Activated naive CD4-positive, alpha-beta T cell treated with anti-CD3 and anti-CD28 coated beads, Interleukin-2, amount 50 U/mL, for 24 hours (primary cell): ENCODE data around the gene FAM171A1.
"Not testable (repeated sequence)": the region's sequence is repeated elsewhere in the genome, so short reads cannot be mapped to it uniquely, and the experiment has no call there.

ENCODE experiments used
- H3K27ac Mint-ChIP-seq: one replicate; pipeline ENCODE4 v1.8.0; 2021; ENCODE audit warnings: mild to moderate bottlenecking, mixed read lengths
- H3K27me3 Mint-ChIP-seq: one replicate; pipeline ENCODE4 v1.8.0; 2021; ENCODE audit warnings: mixed read lengths
- H3K36me3 Mint-ChIP-seq: one replicate; pipeline ENCODE4 v1.8.0; 2021; ENCODE audit warnings: mixed read lengths
- H3K4me1 Mint-ChIP-seq: one replicate; pipeline ENCODE4 v1.8.0; 2021; ENCODE audit warnings: mixed read lengths
- H3K4me3 Mint-ChIP-seq: one replicate; pipeline ENCODE4 v1.8.0; 2021; ENCODE audit warnings: mild to moderate bottlenecking, mixed read lengths
- H3K9me3 Mint-ChIP-seq: one replicate; pipeline ENCODE4 v1.8.0; 2021; ENCODE audit warnings: mixed read lengths

FAM171A1 gene

DNA sequence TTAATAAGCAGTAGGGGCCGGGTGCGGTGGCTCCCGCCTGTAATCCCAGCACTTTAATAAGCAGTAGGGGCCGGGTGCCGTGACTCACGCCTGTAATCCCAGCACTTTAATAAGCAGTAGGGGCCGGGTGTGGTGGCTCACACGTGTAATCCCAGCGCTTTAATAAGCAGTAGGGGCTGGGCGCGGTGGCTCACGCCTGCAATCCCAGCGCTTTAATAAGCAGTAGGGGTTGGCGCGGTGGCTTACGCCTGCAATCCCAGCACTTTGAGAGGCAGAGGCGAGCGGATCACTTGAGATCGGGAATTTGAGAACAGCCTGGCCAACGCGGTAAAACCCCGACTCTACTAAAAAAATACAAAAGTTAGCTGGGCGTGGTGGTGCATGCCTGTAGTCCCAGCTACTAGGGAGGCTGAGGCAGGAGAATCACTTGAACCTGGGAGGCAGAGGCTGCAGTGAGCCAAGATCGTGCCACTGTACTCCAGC, 33.6 kb downstream of the FAM171A1 start:
- not testable (repeated sequence) for H3K4me1 Mint-ChIP-seq, H3K27me3 Mint-ChIP-seq, H3K4me3 Mint-ChIP-seq, H3K9me3 Mint-ChIP-seq, H3K27ac Mint-ChIP-seq, H3K36me3 Mint-ChIP-seq

DNA sequence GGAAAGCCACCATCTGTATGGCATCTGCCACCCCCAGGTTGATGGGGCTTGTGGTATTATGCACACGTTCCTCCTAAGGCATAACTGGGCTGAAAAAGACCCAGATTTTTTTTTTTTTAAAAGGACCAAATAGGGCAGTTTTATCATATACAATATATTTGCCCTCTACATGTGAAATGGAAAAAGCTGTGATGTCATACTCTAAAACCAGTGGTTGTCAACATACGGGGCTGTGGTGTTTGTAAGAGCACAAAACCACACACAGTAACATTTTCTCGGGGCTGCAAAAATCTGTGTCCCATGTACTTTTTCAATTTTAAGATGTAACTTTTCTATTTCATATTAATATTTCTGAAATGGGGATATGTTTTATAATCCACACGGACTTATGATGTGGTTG, 34.9 kb downstream of the FAM171A1 start:
- H3K4me3 Mint-ChIP-seq = no peak overlapping the region
- H3K27me3 Mint-ChIP-seq = no peaks in the 10 kb centered on the region
- H3K36me3 Mint-ChIP-seq = no peaks in the 10 kb centered on the region
- H3K9me3 Mint-ChIP-seq = no peaks in the 10 kb centered on the region
- H3K27ac Mint-ChIP-seq = no peak overlapping the region
- no peaks in the 10 kb centered on the region for H3K4me1 Mint-ChIP-seq

DNA sequence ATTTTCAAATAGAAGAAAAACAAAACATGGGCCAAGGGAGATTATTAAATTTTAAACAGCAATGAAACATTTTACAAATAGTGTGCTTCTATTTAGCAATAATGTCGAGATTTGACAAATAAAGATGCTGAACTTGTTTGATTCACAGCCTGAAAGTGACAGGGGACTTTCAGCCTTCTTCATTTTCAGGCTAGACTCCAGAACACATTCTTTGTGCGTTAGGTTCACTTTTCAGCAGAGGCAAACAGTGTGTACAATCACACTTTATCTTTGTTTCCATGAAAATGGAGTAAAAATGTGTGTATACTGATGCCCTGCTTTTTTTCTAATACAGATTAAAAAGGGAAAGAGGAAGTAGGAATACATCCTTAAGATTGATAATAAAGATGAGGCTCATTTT, 35.6 kb downstream of the FAM171A1 start:
- no peaks in the 10 kb centered on the region for H3K9me3 Mint-ChIP-seq
- H3K4me3 Mint-ChIP-seq = no peak overlapping the region
- no peaks in the 10 kb centered on the region for H3K36me3 Mint-ChIP-seq
- H3K4me1 Mint-ChIP-seq = no peaks in the 10 kb centered on the region
- no peaks in the 10 kb centered on the region for H3K27me3 Mint-ChIP-seq
- H3K27ac Mint-ChIP-seq = no peak overlapping the region

DNA sequence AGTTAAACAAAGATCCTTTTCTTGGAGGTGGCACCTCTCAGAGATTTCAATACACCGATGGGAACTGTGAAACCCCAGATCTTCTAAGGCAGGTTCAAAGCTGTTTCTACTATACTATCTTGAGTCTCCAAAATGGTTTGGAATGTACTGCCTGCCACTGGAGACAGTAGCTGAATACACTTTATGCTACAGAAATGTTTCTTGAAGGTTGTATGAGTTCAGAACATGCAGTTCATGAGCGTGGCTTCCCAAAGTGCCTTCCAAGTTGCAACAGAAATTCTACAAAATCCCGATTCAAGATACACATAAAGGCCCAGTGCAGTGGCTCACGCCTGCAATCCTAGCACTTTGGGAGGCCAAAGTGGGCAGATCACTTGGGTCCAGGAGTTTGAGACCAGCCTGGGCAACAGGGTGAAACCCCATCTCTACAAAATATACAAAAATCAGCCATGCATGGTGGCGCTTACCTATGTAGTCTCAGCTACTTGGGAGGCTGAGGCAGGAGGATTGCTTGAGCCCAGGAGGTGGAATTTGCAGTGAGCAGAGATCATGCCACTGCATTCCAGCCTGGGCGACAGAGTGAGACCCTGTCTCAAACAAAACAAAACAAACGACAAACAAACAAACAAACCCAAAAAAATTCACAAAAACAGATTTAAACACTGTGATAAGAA, 36.3 kb downstream of the FAM171A1 start:
- Mint-ChIP-seq H3K36me3 (no peaks in the 10 kb centered on the region), H3K27me3 (no peaks in the 10 kb centered on the region), H3K27ac (no peak overlapping the region), H3K9me3 (no peaks in the 10 kb centered on the region), H3K4me3 (no peak overlapping the region), H3K4me1 (no peaks in the 10 kb centered on the region)

DNA sequence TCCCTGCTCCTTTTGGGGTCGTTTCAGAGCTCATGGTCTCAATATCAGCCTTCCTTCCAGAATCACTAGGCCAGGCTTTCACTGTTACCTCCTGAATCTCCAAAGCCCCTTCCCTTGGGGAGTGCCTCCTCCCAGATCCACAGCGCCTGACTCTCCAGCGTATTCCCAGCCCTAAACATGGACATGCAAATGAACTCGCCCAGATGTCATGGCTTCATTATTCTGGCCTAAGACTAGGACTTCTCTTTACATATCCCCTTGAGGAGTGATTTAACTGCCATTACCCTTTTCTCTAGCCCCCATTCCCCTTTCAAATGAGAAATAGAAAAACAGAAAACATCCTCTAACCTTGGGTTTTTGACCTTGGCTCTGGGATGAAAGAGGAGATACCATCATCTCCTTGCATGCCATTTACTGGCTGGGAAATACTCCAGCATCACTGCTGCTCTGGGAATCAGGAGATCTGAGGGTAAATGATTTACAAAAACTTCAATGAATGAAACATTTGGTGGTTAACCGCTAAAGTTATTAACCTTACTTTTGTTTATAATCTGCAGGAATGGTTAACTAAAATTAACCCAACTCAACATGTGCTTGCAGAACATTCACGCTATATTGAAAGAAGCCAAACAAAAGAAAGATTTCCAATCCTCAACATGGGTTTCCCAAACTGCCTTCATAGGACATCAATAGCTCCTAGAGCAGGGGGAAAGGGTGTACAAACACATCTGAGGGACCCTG, 37.0 kb downstream of the FAM171A1 start:
- H3K27ac Mint-ChIP-seq = no peak overlapping the region
- H3K36me3 Mint-ChIP-seq = no peaks in the 10 kb centered on the region
- H3K27me3 Mint-ChIP-seq = no peaks in the 10 kb centered on the region
- no peaks in the 10 kb centered on the region for H3K4me1 Mint-ChIP-seq
- H3K9me3 Mint-ChIP-seq = no peaks in the 10 kb centered on the region
- no peak overlapping the region for H3K4me3 Mint-ChIP-seq

DNA sequence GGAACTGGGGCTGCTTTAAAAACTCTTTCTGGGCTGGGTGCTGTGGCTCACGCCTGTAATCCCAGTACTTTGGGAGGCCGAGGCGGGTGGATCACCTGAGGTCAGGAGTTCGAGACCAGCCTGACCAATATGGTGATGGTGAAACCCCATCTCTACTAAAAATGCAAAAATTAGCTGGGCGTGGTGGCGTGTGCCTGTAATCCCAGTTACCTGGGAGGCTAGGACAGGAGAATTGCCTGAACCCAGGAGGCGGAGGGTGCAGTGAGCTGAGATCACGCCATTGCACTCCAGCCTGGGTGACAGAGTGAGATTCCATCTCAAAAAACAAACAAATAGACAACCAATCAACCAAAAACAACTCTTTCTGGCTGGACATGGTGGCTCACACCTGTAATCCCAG, 37.9 kb downstream of the FAM171A1 start:
- not testable (repeated sequence) for H3K36me3 Mint-ChIP-seq, H3K4me3 Mint-ChIP-seq, H3K27me3 Mint-ChIP-seq, H3K27ac Mint-ChIP-seq, H3K4me1 Mint-ChIP-seq, H3K9me3 Mint-ChIP-seq

DNA sequence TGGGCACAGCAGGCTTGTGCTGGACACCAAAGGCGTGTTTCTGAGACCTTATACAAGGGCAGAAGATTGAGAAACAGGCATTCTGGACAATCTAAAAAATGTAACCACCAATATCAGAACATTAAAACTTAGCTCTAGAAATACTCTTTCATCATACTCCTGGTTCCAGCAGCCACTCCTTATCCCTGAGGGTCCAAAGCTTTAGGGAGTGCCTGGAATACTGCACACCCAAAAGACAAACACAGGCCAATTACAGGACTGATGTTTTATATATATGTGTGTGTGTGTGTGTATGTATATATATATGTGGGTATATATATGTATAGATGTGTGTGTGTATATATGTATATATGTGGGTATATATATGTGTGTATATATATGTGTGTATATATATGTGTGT, 39.6 kb downstream of the FAM171A1 start:
- H3K27ac Mint-ChIP-seq = no peak overlapping the region
- H3K9me3 Mint-ChIP-seq = no peaks in the 10 kb centered on the region
- no peak overlapping the region for H3K4me3 Mint-ChIP-seq
- H3K27me3 Mint-ChIP-seq = no peaks in the 10 kb centered on the region
- no peaks in the 10 kb centered on the region for H3K4me1 Mint-ChIP-seq
- no peaks in the 10 kb centered on the region for H3K36me3 Mint-ChIP-seq

DNA sequence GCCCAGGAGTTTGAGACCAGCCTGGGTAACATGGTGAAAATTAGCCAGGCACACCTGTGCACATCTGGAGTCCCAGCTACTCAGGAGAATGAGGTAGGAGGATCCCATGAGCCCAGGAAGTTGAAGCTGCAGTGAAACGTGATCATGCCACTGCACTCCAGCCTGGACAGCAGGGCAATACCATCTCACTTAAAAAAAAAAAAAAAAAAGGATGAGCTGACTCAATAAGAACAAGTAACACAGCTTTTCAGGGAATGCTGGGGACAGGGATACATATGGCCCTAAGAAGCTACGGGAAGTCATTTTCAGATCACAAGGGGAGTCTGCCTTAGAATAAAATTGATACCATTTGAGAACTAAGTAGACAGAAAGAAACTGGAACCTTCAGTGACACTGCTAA, 41.7 kb downstream of the FAM171A1 start:
- H3K36me3 Mint-ChIP-seq = no peaks in the 10 kb centered on the region
- no peak overlapping the region for H3K27ac Mint-ChIP-seq
- H3K4me1 Mint-ChIP-seq = no peaks in the 10 kb centered on the region
- no peaks in the 10 kb centered on the region for H3K27me3 Mint-ChIP-seq
- H3K9me3 Mint-ChIP-seq = no peaks in the 10 kb centered on the region
- H3K4me3 Mint-ChIP-seq = no peak overlapping the region

DNA sequence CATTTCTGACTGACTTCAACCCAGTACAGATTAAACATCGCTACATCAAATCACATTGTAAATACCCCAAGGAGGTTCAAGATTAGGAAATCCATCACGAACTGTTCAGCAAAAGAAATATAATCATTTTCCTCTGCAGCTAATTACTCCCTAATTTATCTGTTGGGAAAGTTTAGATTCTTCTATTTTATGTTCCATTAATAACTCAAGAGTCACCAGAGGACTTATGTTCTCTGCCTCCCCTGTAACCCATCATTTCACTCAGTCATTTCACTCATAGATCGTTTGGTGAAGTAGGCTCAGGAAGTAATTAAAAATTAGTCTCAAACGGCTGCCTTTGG, 45.2 kb downstream of the FAM171A1 start:
- Mint-ChIP-seq H3K4me3 (no peak overlapping the region), H3K27ac (no peak overlapping the region), H3K36me3 (no peaks in the 10 kb centered on the region), H3K4me1 (no peaks in the 10 kb centered on the region), H3K27me3 (no peaks in the 10 kb centered on the region), H3K9me3 (no peaks in the 10 kb centered on the region)

DNA sequence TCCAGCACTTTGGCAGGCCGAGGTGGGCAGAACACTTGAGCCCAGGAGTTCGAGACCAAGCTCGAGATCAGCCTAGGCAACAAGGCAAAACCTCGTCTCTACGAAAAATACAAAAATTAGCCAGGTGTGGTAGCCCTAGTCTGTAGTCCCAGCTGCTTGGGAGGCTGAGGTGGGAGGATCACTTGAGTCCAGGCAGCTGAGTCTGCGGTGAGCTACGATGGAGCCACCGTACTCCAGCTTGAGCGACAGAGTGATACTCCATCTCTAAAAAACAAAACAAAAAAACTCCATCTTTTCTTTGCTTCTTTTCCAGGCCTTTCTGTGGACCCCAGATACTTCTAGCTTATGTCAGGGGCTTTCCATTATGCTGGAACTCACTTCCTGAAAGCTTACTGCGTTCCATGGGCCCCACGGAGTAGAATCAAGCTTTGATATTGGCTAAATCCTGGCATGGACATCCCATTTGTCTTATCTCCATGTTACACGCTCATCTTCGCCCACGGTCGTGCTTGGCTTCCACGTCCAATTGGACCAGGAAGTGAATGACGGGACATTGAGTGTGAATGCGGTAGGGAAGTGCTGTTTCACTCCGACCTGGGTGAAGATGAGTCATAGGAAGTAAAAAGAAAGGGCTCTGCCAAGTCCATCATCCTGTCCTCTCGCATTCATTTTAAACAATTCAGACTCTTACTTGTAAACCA, 45.7 kb downstream of the FAM171A1 start:
- Mint-ChIP-seq H3K27ac (no peak overlapping the region), H3K36me3 (no peaks in the 10 kb centered on the region), H3K4me3 (no peak overlapping the region), H3K9me3 (no peaks in the 10 kb centered on the region), H3K4me1 (no peaks in the 10 kb centered on the region), H3K27me3 (no peaks in the 10 kb centered on the region)

DNA sequence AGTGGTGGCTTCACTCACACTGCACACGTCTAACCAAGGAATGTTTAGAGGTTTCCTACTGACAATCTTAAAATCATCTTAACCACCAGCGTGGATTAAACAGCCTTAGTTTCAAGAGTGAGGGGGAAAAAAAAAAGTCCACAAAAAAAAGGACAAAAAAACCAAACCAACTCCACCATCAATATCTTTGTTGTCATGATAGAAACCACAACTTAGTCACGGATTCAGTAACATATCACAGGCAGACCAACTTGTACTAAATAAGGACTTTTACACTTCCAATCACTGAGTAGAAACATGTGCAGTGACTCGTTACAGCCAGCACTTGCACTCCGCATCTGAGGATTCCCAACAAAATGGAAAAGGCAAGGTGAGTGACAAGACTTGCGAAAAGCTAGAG, 46.5 kb downstream of the FAM171A1 start:
- no peaks in the 10 kb centered on the region for H3K36me3 Mint-ChIP-seq
- H3K27ac Mint-ChIP-seq = no peak overlapping the region
- H3K4me3 Mint-ChIP-seq = no peak overlapping the region
- H3K4me1 Mint-ChIP-seq = no peaks in the 10 kb centered on the region
- H3K27me3 Mint-ChIP-seq = no peaks in the 10 kb centered on the region
- no peaks in the 10 kb centered on the region for H3K9me3 Mint-ChIP-seq

DNA sequence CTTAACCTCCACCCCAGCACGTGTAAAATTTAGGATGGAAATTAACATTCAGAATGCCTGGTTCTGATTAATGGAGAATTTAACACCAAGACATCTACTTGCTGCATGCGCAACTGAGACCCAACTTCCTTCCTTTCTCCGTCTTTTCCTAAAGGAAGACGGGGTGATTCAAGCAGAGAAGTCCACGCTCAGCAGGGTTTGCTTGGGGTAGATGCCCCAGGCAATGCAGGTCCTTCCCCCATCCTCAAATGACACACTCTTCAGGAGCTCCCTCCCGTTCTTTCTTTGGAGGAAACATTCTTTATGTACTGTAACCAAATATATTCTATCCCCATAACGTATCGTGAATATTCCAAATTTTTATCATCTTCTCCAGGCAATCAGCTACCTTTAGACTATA, 47.0 kb downstream of the FAM171A1 start:
- Mint-ChIP-seq H3K4me1 (no peaks in the 10 kb centered on the region), H3K4me3 (no peak overlapping the region)

DNA sequence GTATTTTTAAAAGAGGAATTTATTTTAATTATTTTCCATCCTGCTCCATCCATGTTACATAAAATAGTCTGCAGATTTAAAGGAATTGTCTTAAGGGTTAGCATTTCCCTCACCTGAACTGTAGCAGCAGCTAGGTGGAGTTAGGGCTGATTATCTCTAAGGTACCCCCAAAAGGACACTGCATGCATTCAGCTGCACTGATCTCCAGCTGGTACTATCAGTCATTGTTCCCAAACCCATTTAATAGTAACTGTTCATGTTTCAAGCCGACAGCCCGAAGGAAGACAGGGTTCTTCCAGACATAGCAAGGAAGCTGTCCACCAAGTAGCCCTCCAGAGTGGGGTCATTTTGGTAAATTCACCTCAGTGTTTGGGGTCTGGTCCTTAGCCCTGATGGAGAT, 48.7 kb downstream of the FAM171A1 start:
- no peaks in the 10 kb centered on the region for H3K36me3 Mint-ChIP-seq
- no peaks in the 10 kb centered on the region for H3K27me3 Mint-ChIP-seq
- no peak overlapping the region for H3K27ac Mint-ChIP-seq
- no peaks in the 10 kb centered on the region for H3K4me1 Mint-ChIP-seq
- H3K9me3 Mint-ChIP-seq = no peaks in the 10 kb centered on the region
- H3K4me3 Mint-ChIP-seq = no peak overlapping the region

More for the DNA sequence above, 47.0 kb downstream of the FAM171A1 start:
- Mint-ChIP-seq H3K27ac (no peak overlapping the region), H3K27me3 (no peaks in the 10 kb centered on the region), H3K9me3 (no peaks in the 10 kb centered on the region), H3K36me3 (no peaks in the 10 kb centered on the region)

DNA sequence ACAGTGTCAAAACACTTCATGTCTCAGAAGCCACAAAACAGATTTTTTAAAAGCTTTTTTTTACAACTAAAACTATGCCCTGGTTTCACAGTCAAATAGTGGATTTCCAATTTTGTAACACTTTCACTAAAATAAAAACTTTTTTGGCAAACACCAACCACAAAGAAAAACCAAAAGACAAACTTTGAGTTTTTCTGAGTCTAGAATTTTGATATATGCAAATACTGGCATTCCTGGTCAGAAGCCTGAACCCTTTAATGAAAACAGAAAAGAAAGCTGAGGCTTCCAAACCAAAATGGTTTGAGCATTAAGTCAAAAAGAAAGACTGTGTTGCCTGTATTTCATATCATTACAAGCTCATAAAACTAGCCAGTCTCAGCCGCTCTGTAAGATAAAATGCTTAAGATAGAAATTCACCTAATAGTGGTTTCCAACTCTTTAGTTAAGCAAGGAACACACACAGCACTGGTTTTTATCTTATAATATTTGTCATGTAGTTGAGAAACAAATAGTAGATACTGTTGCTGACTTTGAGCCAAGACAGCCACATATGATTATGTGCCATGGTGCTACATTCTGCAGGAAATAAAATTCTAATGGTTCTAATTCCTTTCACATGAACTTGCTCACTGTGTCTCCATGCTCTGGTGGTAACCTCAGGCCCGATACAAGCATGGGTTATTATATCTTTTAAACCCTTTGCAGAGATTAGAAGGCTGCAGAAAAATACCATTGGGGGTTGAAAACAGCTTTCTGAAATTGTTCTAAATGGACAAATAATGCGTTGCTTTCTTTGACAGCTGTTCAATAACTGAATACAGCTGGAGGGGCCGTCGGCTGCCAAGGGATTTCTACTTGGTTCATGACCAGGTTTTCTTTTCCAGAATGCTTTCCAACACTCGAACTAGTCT, 49.4 kb downstream of the FAM171A1 start:
- no peaks in the 10 kb centered on the region for H3K27me3 Mint-ChIP-seq
- no peaks in the 10 kb centered on the region for H3K4me1 Mint-ChIP-seq
- H3K27ac Mint-ChIP-seq = no peak overlapping the region
- H3K9me3 Mint-ChIP-seq = no peaks in the 10 kb centered on the region
- no peaks in the 10 kb centered on the region for H3K36me3 Mint-ChIP-seq
- no peak overlapping the region for H3K4me3 Mint-ChIP-seq

DNA sequence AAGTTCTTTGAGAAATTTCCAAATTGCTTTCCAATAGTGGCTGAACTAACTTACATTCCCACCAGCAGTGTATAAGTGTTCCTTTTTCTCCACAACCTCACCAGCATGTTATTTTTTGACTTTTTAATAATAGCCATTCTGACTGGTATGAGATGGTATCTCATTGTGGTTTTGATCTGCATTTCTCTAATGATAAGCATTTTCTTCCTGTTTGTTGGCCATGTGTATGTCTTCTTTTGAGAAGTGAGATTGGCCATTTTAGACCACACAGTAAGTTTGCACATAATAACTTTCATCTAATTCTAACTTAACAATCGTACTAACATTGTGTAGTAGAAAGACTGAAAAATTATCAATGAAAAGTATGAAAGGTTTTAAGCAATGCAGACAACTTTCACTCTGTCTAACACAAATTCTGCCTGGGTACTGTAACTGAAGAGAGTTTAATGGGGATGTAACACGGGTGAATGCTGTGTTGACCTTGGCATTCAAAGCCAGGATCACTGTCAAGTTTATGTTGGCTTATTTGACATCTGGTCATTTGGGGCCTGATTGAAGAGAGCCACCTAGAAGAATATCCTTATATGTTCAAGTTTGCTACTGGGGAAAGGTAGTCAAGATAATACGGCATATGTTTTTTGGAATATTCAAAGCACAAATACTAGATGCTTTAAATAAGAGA, 50.4 kb downstream of the FAM171A1 start:
- no peaks in the 10 kb centered on the region for H3K9me3 Mint-ChIP-seq
- H3K36me3 Mint-ChIP-seq = no peaks in the 10 kb centered on the region
- no peaks in the 10 kb centered on the region for H3K27me3 Mint-ChIP-seq
- H3K4me3 Mint-ChIP-seq = no peak overlapping the region
- no peak overlapping the region for H3K27ac Mint-ChIP-seq
- H3K4me1 Mint-ChIP-seq = no peaks in the 10 kb centered on the region
